AG04450 (cell line): Measurements from ENCODE around the gene ZNF207. TPM values are rescaled to one million over a fixed set of nuclear protein-coding genes. Genes with fewer than 3 reads are reported as not detected.
"Not testable (repeated sequence)": the region's sequence is repeated elsewhere in the genome, so short reads cannot be mapped to it uniquely, and the experiment has no call there.

Source experiments
- CTCF ChIA-PET: fragments of 300-600, 350-600 bp; formaldehyde crosslinking; extraction: SDS; loops from one replicate; lab custom pipeline; 2022; ENCODE audit warnings: antibody characterized with exemption, inconsistent platforms; lab: Charles Lee
- POLR2A ChIA-PET: fragments of 350-600 bp; formaldehyde crosslinking; extraction: SDS; loops from one replicate; lab custom pipeline; 2021; ENCODE audit warnings: antibody characterized with exemption, inconsistent platforms; lab: Yijun Ruan, JAX
- DNase-seq: peaks from one replicate; pipeline ENCODE4 v3.0.0-alpha.2; 2011; ENCODE audit warnings: low read depth, low spot score
- H3K27ac ChIP-seq: one replicate; pipeline ENCODE4 v1.5.1; 2012; ENCODE audit warnings: low read depth, low read length, control low read depth
- H3K27me3 ChIP-seq: one replicate; pipeline ENCODE4 v1.6.0; 2012; ENCODE audit warnings: low read length; ENCODE audit not compliant: control insufficient read depth, insufficient read depth
- H3K4me3 ChIP-seq: 2 replicates; pipeline ENCODE4 v1.5.1; 2011; ENCODE audit warnings: mild to moderate bottlenecking, low read depth, low read length, control low read depth
- H3K9me3 ChIP-seq: 2 replicates; pipeline ENCODE4 v1.5.1; 2012; ENCODE audit warnings: low read length; ENCODE audit not compliant: control insufficient read depth, insufficient read depth
- polyA plus RNA-seq: library from polyadenylated mRNA; depleted of rRNA; stranded (reverse); fragments of >200 nt; gene quantifications from 2 replicates; pipeline ENCODE4 v1.2.3, GENCODE V29; 2011
- TF ChIP-seq, protein P1 (sequence below): IDR thresholded peaks from 2 replicates; pipeline ENCODE4 v1.5.1; 2011; ENCODE audit warnings: low read depth, low read length, control low read depth, inconsistent platforms

The ZNF207 gene
- polyA plus RNA-seq, 1 experiment, result 239 TPM

DNA sequence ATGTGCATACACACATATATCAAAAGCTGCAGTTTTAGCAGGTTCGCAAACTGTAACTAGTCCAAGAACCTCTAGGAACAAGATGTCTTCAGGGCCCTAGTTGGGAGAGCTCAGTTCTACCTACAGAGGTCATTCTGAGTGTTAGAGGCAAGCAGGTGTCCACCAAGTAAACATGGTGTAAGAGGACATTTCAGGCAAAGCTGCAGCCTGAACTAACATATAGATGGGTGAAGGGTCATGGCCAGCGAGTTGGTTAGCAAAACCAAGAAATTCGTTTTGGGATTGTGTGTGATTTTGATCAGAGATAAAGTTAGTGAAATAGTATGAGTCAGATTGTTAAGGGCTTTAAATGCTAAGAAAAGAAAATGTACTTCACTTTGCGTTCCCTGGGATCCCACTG is 32.6 kb upstream of the ZNF207 start:
- no peak overlapping the region for H3K4me3 ChIP-seq
- H3K27ac ChIP-seq, result no peak overlapping the region
- ChIA-PET CTCF (no interaction called here), POLR2A (no interaction called here)
- DNase-seq, result no peak
- peaks cover 24% of the 10 kb centered on the region for H3K27me3 ChIP-seq
- H3K9me3 ChIP-seq, result no peaks in the 10 kb centered on the region
- TF ChIP-seq, protein P1, sequence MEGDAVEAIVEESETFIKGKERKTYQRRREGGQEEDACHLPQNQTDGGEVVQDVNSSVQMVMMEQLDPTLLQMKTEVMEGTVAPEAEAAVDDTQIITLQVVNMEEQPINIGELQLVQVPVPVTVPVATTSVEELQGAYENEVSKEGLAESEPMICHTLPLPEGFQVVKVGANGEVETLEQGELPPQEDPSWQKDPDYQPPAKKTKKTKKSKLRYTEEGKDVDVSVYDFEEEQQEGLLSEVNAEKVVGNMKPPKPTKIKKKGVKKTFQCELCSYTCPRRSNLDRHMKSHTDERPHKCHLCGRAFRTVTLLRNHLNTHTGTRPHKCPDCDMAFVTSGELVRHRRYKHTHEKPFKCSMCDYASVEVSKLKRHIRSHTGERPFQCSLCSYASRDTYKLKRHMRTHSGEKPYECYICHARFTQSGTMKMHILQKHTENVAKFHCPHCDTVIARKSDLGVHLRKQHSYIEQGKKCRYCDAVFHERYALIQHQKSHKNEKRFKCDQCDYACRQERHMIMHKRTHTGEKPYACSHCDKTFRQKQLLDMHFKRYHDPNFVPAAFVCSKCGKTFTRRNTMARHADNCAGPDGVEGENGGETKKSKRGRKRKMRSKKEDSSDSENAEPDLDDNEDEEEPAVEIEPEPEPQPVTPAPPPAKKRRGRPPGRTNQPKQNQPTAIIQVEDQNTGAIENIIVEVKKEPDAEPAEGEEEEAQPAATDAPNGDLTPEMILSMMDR, result no peak

DNA sequence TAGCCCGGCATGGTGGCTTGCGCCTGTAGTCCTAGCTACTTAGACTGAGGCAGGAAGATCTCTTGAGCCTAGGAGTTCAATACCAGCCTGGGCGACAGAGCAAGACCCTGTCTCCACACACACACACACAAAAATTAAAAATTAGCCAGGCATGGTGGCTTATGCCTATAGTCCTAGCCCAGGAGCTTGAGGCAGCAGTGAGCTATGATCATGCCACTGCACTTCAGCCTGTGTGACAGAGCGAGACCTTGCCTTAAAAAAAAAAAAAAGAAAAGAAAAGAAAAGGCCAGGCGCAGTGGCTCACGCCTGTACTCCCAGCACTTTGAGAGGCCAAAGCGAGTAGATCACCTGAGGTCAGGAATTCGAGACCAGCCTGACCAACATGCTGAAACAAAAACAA is 31.9 kb upstream of the ZNF207 start:
- Histone ChIP-seq H3K9me3 (no peaks in the 10 kb centered on the region), H3K27me3 (peaks cover 20% of the 10 kb centered on the region), H3K27ac (no peak overlapping the region), H3K4me3 (no peak overlapping the region)
- no peak for DNase-seq
- ChIA-PET POLR2A (no interaction called here), CTCF (interaction anchor here (1.2 to 4.0 kb wide), 4 partner anchors 13 to 66 kb away, joined by 3 to 51 read pairs (median 6); no protein-coding TSS in a partner anchor)
- TF ChIP-seq, protein P1, result no peak

DNA sequence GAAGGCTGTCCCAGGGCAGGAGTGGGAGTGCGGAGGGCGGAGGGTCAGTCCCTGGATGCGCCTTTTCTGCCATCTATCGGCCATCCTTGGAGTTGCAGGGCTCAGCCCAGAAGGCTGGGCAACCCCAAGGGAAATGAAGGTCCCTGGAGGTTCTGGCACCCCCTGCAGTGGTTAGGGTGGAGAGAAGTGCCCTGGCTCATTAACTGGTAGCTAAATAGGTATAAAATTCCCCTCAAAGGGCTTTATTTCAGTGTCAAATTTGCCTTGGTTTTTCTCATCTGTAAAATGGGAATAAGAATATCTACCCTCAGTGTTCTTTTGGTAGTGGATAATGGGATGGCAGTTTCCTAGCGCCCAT is 30.4 kb upstream of the ZNF207 start:
- TF ChIP-seq, protein P1, result peak; percentile 97
- H3K9me3 ChIP-seq, result no peaks in the 10 kb centered on the region
- peaks cover 17% of the 10 kb centered on the region for H3K27me3 ChIP-seq
- ChIA-PET POLR2A (no interaction called here), CTCF (interaction anchor here (0.5 to 4.0 kb wide), 23 partner anchors 9 to 211 kb away, joined by 3 to 51 read pairs (median 4); no protein-coding TSS in a partner anchor)
- no peak overlapping the region for H3K4me3 ChIP-seq
- no peak overlapping the region for H3K27ac ChIP-seq
- DNase-seq, result no peak

DNA sequence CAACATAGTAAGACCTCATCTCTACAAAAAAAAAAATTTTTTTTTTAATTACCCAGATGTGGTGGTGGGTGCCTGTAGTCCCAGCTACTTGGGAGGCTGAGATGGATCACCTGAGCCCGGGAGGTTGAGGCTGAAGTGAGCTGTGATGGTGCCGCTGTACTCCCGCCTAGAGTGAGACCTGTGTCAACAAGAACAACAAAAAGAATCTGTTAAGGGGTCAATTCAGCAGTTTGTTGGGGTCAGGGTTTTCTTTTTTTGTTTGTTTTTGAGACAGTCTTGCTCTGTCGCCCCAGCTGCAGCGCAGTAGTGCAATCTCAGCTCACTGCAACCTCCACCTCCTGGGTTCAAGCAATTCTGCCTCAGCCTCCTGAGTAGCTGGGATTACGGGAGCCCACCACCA is 29.9 kb upstream of the ZNF207 start:
- H3K27me3 ChIP-seq, result peaks cover 14% of the 10 kb centered on the region
- H3K4me3 ChIP-seq, H3K27ac ChIP-seq, H3K9me3 ChIP-seq, DNase-seq, POLR2A ChIA-PET: not testable (repeated sequence)
- CTCF ChIA-PET, result interaction anchor here (0.5 to 4.0 kb wide), 22 partner anchors 8 to 212 kb away, joined by 3 to 51 read pairs (median 4); no protein-coding TSS in a partner anchor

DNA sequence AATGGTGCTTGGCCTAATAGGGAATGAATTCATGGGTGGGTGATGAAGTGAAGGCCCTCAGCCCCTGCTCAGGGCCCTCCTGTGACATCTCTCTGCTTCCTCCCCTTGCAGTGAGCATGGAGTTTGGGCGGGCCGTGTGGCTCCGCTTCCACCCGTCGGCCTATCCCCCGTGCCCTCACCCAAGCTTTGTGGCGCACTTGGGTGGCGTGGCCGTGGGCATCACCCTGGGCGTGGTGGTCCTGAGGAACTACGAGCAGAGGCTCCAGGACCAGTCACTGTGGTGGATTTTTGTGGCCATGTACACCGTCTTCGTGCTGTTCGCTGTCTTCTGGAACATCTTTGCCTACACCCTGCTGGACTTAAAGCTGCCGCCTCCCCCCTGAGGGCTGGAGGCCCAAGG is 29.1 kb upstream of the ZNF207 start:
- H3K4me3 ChIP-seq, result no peak overlapping the region
- no peak overlapping the region for H3K27ac ChIP-seq
- CTCF ChIA-PET, result interaction anchor here (1.6 to 4.0 kb wide), 4 partner anchors 11 to 127 kb away, joined by 3 to 51 read pairs (median 16); no protein-coding TSS in a partner anchor
- no peak for DNase-seq
- POLR2A ChIA-PET, result no interaction called here
- H3K9me3 ChIP-seq, result no peaks in the 10 kb centered on the region
- peaks cover 9% of the 10 kb centered on the region for H3K27me3 ChIP-seq
- TF ChIP-seq, protein P1, result no peak
